ENCODE data around the gene TOR1AIP1.

DNA sequence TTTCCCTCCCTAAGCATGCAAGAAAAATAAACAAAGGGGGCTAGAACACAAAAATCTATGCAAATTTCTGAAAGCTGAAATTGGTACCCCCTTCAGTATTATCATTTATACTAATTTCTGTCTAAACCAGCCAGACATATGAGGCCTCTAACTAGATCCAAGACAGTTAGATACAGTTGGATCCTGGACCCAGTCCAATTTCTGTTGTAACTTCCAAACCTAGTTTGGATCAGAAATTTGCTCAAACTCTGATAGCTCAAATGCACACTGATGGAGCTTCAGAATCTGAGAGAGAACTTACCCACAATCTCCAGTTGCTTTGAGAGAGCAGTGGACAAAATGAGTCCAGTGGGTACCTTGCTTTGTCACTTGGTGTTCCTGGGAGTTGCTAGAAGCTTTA lies 84.5 kb downstream of the TOR1AIP1 start:
- TF ChIP-seq, protein P1, sequence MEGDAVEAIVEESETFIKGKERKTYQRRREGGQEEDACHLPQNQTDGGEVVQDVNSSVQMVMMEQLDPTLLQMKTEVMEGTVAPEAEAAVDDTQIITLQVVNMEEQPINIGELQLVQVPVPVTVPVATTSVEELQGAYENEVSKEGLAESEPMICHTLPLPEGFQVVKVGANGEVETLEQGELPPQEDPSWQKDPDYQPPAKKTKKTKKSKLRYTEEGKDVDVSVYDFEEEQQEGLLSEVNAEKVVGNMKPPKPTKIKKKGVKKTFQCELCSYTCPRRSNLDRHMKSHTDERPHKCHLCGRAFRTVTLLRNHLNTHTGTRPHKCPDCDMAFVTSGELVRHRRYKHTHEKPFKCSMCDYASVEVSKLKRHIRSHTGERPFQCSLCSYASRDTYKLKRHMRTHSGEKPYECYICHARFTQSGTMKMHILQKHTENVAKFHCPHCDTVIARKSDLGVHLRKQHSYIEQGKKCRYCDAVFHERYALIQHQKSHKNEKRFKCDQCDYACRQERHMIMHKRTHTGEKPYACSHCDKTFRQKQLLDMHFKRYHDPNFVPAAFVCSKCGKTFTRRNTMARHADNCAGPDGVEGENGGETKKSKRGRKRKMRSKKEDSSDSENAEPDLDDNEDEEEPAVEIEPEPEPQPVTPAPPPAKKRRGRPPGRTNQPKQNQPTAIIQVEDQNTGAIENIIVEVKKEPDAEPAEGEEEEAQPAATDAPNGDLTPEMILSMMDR (conservative IDR thresholded peaks at IDR 0.05; ENCODE audit: low read depth, low read length) = no peak
- no peak for TF ChIP-seq EZH2 (IDR thresholded peaks at IDR 0.05; ENCODE audit: borderline replicate concordance, low read depth, low read length, poor library complexity, severe bottlenecking)
